Measurements from ENCODE around the gene MYO5A. TPM values are rescaled to one million over a fixed set of nuclear protein-coding genes. Genes with fewer than 3 reads are reported as not detected.

The MYO5A gene
- total and polyA plus RNA-seq, 5 donors from 2014 or later = 6.1 to 63.3 (median 13.2) TPM

- peak overlapping the region in 2 of 3 donors; percentile 25 to 31 for H3K27ac Mint-ChIP-seq
- H3K9me3 ChIP-seq (ENCODE audit: control insufficient read depth in 2 of 2, low read length in 2 of 2) = no peaks in the 10 kb centered on the region
- peaks cover 14 to 25% (median 22%) of the 10 kb centered on the region in 4 donors for H3K4me1 Mint-ChIP-seq
- no peaks in the 10 kb centered on the region for H3K27me3 ChIP-seq (ENCODE audit: control insufficient read depth, insufficient read depth, low read length)
- no peak overlapping the region for H3K4me3 Mint-ChIP-seq
- ATAC-seq (ENCODE audit: low read depth in 2 of 2) = no peak
- H3K36me3 ChIP-seq (ENCODE audit: control insufficient read depth, insufficient read depth, low read length) = peaks cover 41% of the 10 kb centered on the region
- H3K4me3 ChIP-seq (ENCODE audit: low read depth, low read length) = no peak overlapping the region
- H3K9me3 Mint-ChIP-seq = no peaks in the 10 kb centered on the region
- no peaks in the 10 kb centered on the region for H3K27me3 Mint-ChIP-seq
- no peak overlapping the region for H3K27ac ChIP-seq (ENCODE audit: insufficient read depth, low read length, poor library complexity, severe bottlenecking)
- H3K4me1 ChIP-seq (ENCODE audit: control insufficient read depth, insufficient read depth, low read length, poor library complexity, severe bottlenecking) = peaks cover 5% of the 10 kb centered on the region
- peak in 2 of 3 donors; percentile 2 to 33 for DNase-seq
- peaks cover 24% of the 10 kb centered on the region for H3K36me3 Mint-ChIP-seq
These were observed 192.2 kb downstream of the MYO5A start for GRCh38 chr15:52336529-52336928.

GRCh38 chr15:52334491-52335160, 194.1 kb downstream of the MYO5A start:
- peak overlapping the region in 2 of 3 donors; percentile 15 to 62 for H3K27ac Mint-ChIP-seq
- DNase-seq = no peak
- no peak overlapping the region for H3K4me3 Mint-ChIP-seq
- Histone ChIP-seq H3K36me3 (ENCODE audit: control insufficient read depth, insufficient read depth, low read length) (peaks cover 34% of the 10 kb centered on the region), H3K4me3 (ENCODE audit: low read depth, low read length) (no peak overlapping the region), H3K27me3 (ENCODE audit: control insufficient read depth, insufficient read depth, low read length) (no peaks in the 10 kb centered on the region), H3K9me3 (ENCODE audit: control insufficient read depth in 2 of 2, low read length in 2 of 2) (no peaks in the 10 kb centered on the region), H3K4me1 (ENCODE audit: control insufficient read depth, insufficient read depth, low read length, poor library complexity, severe bottlenecking) (peaks cover 11% of the 10 kb centered on the region), H3K27ac (ENCODE audit: insufficient read depth, low read length, poor library complexity, severe bottlenecking) (no peak overlapping the region)
- no peaks in the 10 kb centered on the region for H3K27me3 Mint-ChIP-seq
- H3K4me1 Mint-ChIP-seq = peaks cover 14 to 30% (median 26%) of the 10 kb centered on the region in 4 donors
- no peaks in the 10 kb centered on the region for H3K9me3 Mint-ChIP-seq
- peaks cover 16% of the 10 kb centered on the region for H3K36me3 Mint-ChIP-seq
- no peak for ATAC-seq (ENCODE audit: low read depth in 2 of 2)

GRCh38 chr15:52331490-52332240, 197.0 kb downstream of the MYO5A start:
- Histone ChIP-seq H3K4me1 (ENCODE audit: control insufficient read depth, insufficient read depth, low read length, poor library complexity, severe bottlenecking) (peaks cover 11% of the 10 kb centered on the region), H3K9me3 (ENCODE audit: control insufficient read depth in 2 of 2, low read length in 2 of 2) (no peaks in the 10 kb centered on the region), H3K27ac (ENCODE audit: insufficient read depth, low read length, poor library complexity, severe bottlenecking) (peak overlapping the region; percentile 66), H3K36me3 (ENCODE audit: control insufficient read depth, insufficient read depth, low read length) (peaks cover 47% of the 10 kb centered on the region), H3K27me3 (ENCODE audit: control insufficient read depth, insufficient read depth, low read length) (no peaks in the 10 kb centered on the region), H3K4me3 (ENCODE audit: low read depth, low read length) (peak overlapping the region; percentile 63)
- H3K4me3 Mint-ChIP-seq = peak overlapping the region; percentile 36 to 69 (median 60)
- peaks cover 39% of the 10 kb centered on the region for H3K36me3 Mint-ChIP-seq
- peak; percentile 99 to 100 for ATAC-seq (ENCODE audit: low read depth in 2 of 2)
- H3K9me3 Mint-ChIP-seq = no peaks in the 10 kb centered on the region
- peaks cover 14 to 22% (median 19%) of the 10 kb centered on the region in 4 donors for H3K4me1 Mint-ChIP-seq
- H3K27ac Mint-ChIP-seq = peak overlapping the region; percentile 79 to 91 (median 84)
- no peaks in the 10 kb centered on the region for H3K27me3 Mint-ChIP-seq
- peak; percentile 15 to 94 (median 71) for DNase-seq

- Histone ChIP-seq H3K9me3 (ENCODE audit: control insufficient read depth in 2 of 2, low read length in 2 of 2) (no peaks in the 10 kb centered on the region), H3K4me1 (ENCODE audit: control insufficient read depth, insufficient read depth, low read length, poor library complexity, severe bottlenecking) (peaks cover 11% of the 10 kb centered on the region), H3K27me3 (ENCODE audit: control insufficient read depth, insufficient read depth, low read length) (no peaks in the 10 kb centered on the region), H3K4me3 (ENCODE audit: low read depth, low read length) (no peak overlapping the region), H3K27ac (ENCODE audit: insufficient read depth, low read length, poor library complexity, severe bottlenecking) (no peak overlapping the region), H3K36me3 (ENCODE audit: control insufficient read depth, insufficient read depth, low read length) (peaks cover 53% of the 10 kb centered on the region)
- peaks cover 14 to 22% (median 19%) of the 10 kb centered on the region in 4 donors for H3K4me1 Mint-ChIP-seq
- H3K36me3 Mint-ChIP-seq = peaks cover 43% of the 10 kb centered on the region
- no peak overlapping the region for H3K4me3 Mint-ChIP-seq
- no peaks in the 10 kb centered on the region for H3K9me3 Mint-ChIP-seq
- H3K27ac Mint-ChIP-seq = peak overlapping the region in 1 of 3 donors; percentile 18
- no peaks in the 10 kb centered on the region for H3K27me3 Mint-ChIP-seq
- DNase-seq (no peak), ATAC-seq (ENCODE audit: low read depth in 2 of 2) (no peak)
These were observed 198.7 kb downstream of the MYO5A start for GRCh38 chr15:52329987-52330386.

- no peak for ATAC-seq (ENCODE audit: low read depth in 2 of 2)
- H3K27me3 Mint-ChIP-seq = no peaks in the 10 kb centered on the region
- peaks cover 11% of the 10 kb centered on the region for H3K4me1 ChIP-seq (ENCODE audit: control insufficient read depth, insufficient read depth, low read length, poor library complexity, severe bottlenecking)
- DNase-seq = no peak
- no peak overlapping the region for H3K27ac ChIP-seq (ENCODE audit: insufficient read depth, low read length, poor library complexity, severe bottlenecking)
- no peaks in the 10 kb centered on the region for H3K27me3 ChIP-seq (ENCODE audit: control insufficient read depth, insufficient read depth, low read length)
- no peaks in the 10 kb centered on the region for H3K9me3 ChIP-seq (ENCODE audit: control insufficient read depth in 2 of 2, low read length in 2 of 2)
- peaks cover 44% of the 10 kb centered on the region for H3K36me3 Mint-ChIP-seq
- H3K27ac Mint-ChIP-seq = peak overlapping the region in 2 of 3 donors; percentile 12 to 51
- H3K36me3 ChIP-seq (ENCODE audit: control insufficient read depth, insufficient read depth, low read length) = peaks cover 52% of the 10 kb centered on the region
- H3K4me3 Mint-ChIP-seq = no peak overlapping the region
- H3K4me1 Mint-ChIP-seq = peaks cover 14 to 22% (median 18%) of the 10 kb centered on the region in 4 donors
- H3K4me3 ChIP-seq (ENCODE audit: low read depth, low read length) = no peak overlapping the region
- H3K9me3 Mint-ChIP-seq = no peaks in the 10 kb centered on the region
These were observed 199.5 kb downstream of the MYO5A start for GRCh38 chr15:52329150-52329549.

- peaks cover 55% of the 10 kb centered on the region for H3K36me3 ChIP-seq (ENCODE audit: control insufficient read depth, insufficient read depth, low read length)
- no peak for ATAC-seq (ENCODE audit: low read depth in 2 of 2)
- peak overlapping the region in 1 of 4 donors; percentile 10 for H3K4me3 Mint-ChIP-seq
- H3K4me3 ChIP-seq (ENCODE audit: low read depth, low read length) = no peak overlapping the region
- H3K4me1 ChIP-seq (ENCODE audit: control insufficient read depth, insufficient read depth, low read length, poor library complexity, severe bottlenecking) = peaks cover 11% of the 10 kb centered on the region
- no peaks in the 10 kb centered on the region for H3K9me3 ChIP-seq (ENCODE audit: control insufficient read depth in 2 of 2, low read length in 2 of 2)
- DNase-seq = no peak
- H3K27ac ChIP-seq (ENCODE audit: insufficient read depth, low read length, poor library complexity, severe bottlenecking) = no peak overlapping the region
- H3K4me1 Mint-ChIP-seq = peaks cover 14 to 22% (median 18%) of the 10 kb centered on the region in 4 donors
- peaks cover 47% of the 10 kb centered on the region for H3K36me3 Mint-ChIP-seq
- H3K27ac Mint-ChIP-seq = peak overlapping the region in 2 of 3 donors; percentile 12 to 51
- no peaks in the 10 kb centered on the region for H3K27me3 ChIP-seq (ENCODE audit: control insufficient read depth, insufficient read depth, low read length)
- no peaks in the 10 kb centered on the region for H3K9me3 Mint-ChIP-seq
- no peaks in the 10 kb centered on the region for H3K27me3 Mint-ChIP-seq
These were observed 200.0 kb downstream of the MYO5A start for GRCh38 chr15:52328680-52329079.

- no peaks in the 10 kb centered on the region for H3K27me3 ChIP-seq (ENCODE audit: control insufficient read depth, insufficient read depth, low read length)
- Mint-ChIP-seq H3K4me1 (peaks cover 7 to 8% (median 7%) of the 10 kb centered on the region in 4 donors), H3K9me3 (no peaks in the 10 kb centered on the region), H3K4me3 (no peak overlapping the region), H3K36me3 (peaks cover 57% of the 10 kb centered on the region), H3K27me3 (no peaks in the 10 kb centered on the region), H3K27ac (no peak overlapping the region)
- H3K27ac ChIP-seq (ENCODE audit: insufficient read depth, low read length, poor library complexity, severe bottlenecking) = no peak overlapping the region
- no peaks in the 10 kb centered on the region for H3K9me3 ChIP-seq (ENCODE audit: control insufficient read depth in 2 of 2, low read length in 2 of 2)
- DNase-seq = no peak
- H3K4me1 ChIP-seq (ENCODE audit: control insufficient read depth, insufficient read depth, low read length, poor library complexity, severe bottlenecking) = peaks cover 8% of the 10 kb centered on the region
- H3K4me3 ChIP-seq (ENCODE audit: low read depth, low read length) = no peak overlapping the region
- no peak for ATAC-seq (ENCODE audit: low read depth in 2 of 2)
- peaks cover 70% of the 10 kb centered on the region for H3K36me3 ChIP-seq (ENCODE audit: control insufficient read depth, insufficient read depth, low read length)
These were observed 201.9 kb downstream of the MYO5A start for GRCh38 chr15:52326756-52327155.

Data from CD4-positive, CD25-positive, alpha-beta regulatory T cell (primary cell).